ENCODE measurements around the gene AMY2B. TPM values are rescaled to one million over a fixed set of nuclear protein-coding genes. Genes with fewer than 3 reads are reported as not detected.
"Not testable (repeated sequence)": the region's sequence is repeated elsewhere in the genome, so short reads cannot be mapped to it uniquely, and the experiment has no call there.

AMY2B gene
- total RNA-seq, 1 experiment from 2014 or later, result 0.98 TPM

DNA sequence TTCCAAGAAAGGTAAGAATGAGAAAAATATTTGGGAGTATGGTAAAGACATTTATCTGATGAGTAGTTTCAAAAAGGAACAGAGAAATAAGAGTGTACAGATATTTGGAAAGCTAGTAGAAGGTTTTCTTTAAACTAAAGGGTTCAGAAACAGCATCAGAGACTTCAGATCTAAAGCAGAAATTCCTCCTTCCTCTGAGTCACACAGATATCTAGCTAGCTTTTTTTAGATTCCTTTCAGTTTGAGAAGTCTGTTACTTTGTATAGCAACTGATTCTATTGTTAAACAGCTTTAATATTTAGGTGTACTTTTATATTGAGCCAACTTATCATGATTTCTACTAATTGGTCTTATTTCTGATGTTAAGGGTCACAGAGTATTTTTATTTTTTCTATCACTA, 4.7 kb downstream of the AMY2B start:
- Histone ChIP-seq H3K9me2 (replicated peaks; ENCODE audit: low read length) (no peaks in the 10 kb centered on the region), H3K27me3 (ENCODE audit: low read length) (peaks cover 35% of the 10 kb centered on the region), H3K9me3 (ENCODE audit: low read length) (no peaks in the 10 kb centered on the region), H3K4me1 (ENCODE audit: insufficient read depth, low read length) (no peaks in the 10 kb centered on the region), H3K27ac (ENCODE audit: low read length) (no peak overlapping the region), H2AFZ (ENCODE audit: low read length) (no peak overlapping the region), H3F3A (ENCODE audit: low read length, unreplicated experiment) (no peaks in the 10 kb centered on the region), H3K4me2 (ENCODE audit: low read length) (no peak overlapping the region), H3K36me3 (ENCODE audit: low read depth, low read length) (no peaks in the 10 kb centered on the region), H4K20me1 (ENCODE audit: low read length) (no peaks in the 10 kb centered on the region), H3K4me3 (ENCODE audit: low read length) (no peak overlapping the region), H3K9ac (ENCODE audit: low read length) (no peak overlapping the region), H3K79me2 (ENCODE audit: low read length) (no peaks in the 10 kb centered on the region)
- ATAC-seq, result no peak
- no TSS peak for BruUV-seq (replicated peaks)
- TF ChIP-seq EZH2 (IDR thresholded peaks at IDR 0.05; ENCODE audit: low read length, unreplicated experiment), result no peak
- TF ChIP-seq CTCF (conservative IDR thresholded peaks at IDR 0.05; ENCODE audit: low read depth, low read length), result no peak
- TF ChIP-seq EZH2phosphoT487 (IDR thresholded peaks at IDR 0.05; ENCODE audit: borderline replicate concordance, low read length), result no peak
- intact Hi-C loops (cut with micrococcal nuclease), result no loop called here
- no peak for DNase-seq
- POLR2A ChIA-PET (ENCODE audit: unreplicated experiment), result no interaction called here
- CTCF ChIA-PET, result no interaction called here

DNA sequence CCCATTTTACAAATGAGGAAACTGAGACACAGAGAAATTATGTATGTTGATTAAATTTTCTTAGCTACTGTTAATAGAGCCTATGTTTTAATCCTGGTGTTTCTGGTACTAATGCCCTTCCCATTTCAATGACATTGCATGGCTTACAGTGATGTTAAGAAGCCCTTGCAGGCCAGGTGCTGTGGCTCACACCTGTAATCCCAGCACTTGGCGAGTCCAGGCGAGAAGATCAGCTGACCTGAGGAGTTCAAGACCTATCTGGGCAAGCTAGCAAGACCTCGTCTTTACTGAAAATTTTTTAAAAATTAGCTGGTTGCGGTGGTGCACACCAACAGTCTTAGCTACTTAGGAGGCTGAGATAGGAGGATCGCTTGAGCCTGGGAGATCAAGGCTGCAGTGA, 5.4 kb downstream of the AMY2B start:
- H3K27ac ChIP-seq (ENCODE audit: low read length); intact Hi-C loops (cut with micrococcal nuclease); H3K4me3 ChIP-seq (ENCODE audit: low read length); CTCF ChIA-PET; H2AFZ ChIP-seq (ENCODE audit: low read length); H4K20me1 ChIP-seq (ENCODE audit: low read length); H3F3A ChIP-seq (ENCODE audit: low read length, unreplicated experiment); H3K4me2 ChIP-seq (ENCODE audit: low read length); H3K36me3 ChIP-seq (ENCODE audit: low read depth, low read length); H3K9ac ChIP-seq (ENCODE audit: low read length); H3K4me1 ChIP-seq (ENCODE audit: insufficient read depth, low read length); BruUV-seq (replicated peaks); ATAC-seq; H3K9me3 ChIP-seq (ENCODE audit: low read length); H3K79me2 ChIP-seq (ENCODE audit: low read length); H3K9me2 ChIP-seq (replicated peaks; ENCODE audit: low read length); POLR2A ChIA-PET (ENCODE audit: unreplicated experiment); DNase-seq: not testable (repeated sequence)
- H3K27me3 ChIP-seq (ENCODE audit: low read length), result peaks cover 42% of the 10 kb centered on the region

DNA sequence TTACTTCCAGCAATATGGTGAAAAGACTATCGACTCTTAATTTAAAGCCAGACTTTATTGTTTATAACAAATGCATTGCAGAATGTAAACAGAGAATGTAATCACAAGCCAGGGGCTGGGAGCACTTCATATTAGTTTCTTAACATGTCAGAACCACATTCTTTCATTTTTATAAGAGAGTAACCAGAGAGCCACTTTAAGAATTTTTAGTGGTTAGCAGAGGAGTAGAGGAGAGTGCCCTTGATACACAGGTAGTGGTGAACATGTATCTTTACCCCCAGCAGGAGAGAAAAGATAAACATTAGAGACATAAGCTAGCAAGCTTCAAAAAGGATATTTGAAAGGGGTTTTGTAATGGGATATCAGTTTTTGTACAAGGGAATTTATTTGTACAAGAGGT, 11.1 kb downstream of the AMY2B start:
- no peak for TF ChIP-seq EZH2 (IDR thresholded peaks at IDR 0.05; ENCODE audit: low read length, unreplicated experiment)
- TF ChIP-seq EZH2phosphoT487 (IDR thresholded peaks at IDR 0.05; ENCODE audit: borderline replicate concordance, low read length), result no peak
- TF ChIP-seq CTCF (conservative IDR thresholded peaks at IDR 0.05; ENCODE audit: low read depth, low read length), result no peak
- Histone ChIP-seq H3K79me2 (ENCODE audit: low read length) (no peaks in the 10 kb centered on the region), H3K27ac (ENCODE audit: low read length) (no peak overlapping the region), H3K4me3 (ENCODE audit: low read length) (no peak overlapping the region), H3K27me3 (ENCODE audit: low read length) (peaks cover 89% of the 10 kb centered on the region), H3K9ac (ENCODE audit: low read length) (no peak overlapping the region), H3K4me2 (ENCODE audit: low read length) (no peak overlapping the region), H3K36me3 (ENCODE audit: low read depth, low read length) (no peaks in the 10 kb centered on the region), H2AFZ (ENCODE audit: low read length) (no peak overlapping the region), H3K9me3 (ENCODE audit: low read length) (no peaks in the 10 kb centered on the region), H4K20me1 (ENCODE audit: low read length) (no peaks in the 10 kb centered on the region), H3K9me2 (replicated peaks; ENCODE audit: low read length) (no peaks in the 10 kb centered on the region), H3K4me1 (ENCODE audit: insufficient read depth, low read length) (no peaks in the 10 kb centered on the region), H3F3A (ENCODE audit: low read length, unreplicated experiment) (no peaks in the 10 kb centered on the region)
- ATAC-seq, result no peak
- intact Hi-C loops (cut with micrococcal nuclease), result no loop called here
- BruUV-seq (replicated peaks), result no TSS peak
- CTCF ChIA-PET, result no interaction called here
- POLR2A ChIA-PET (ENCODE audit: unreplicated experiment), result no interaction called here
- DNase-seq, result no peak
